GM12878 (cell line): Measurements from ENCODE around the gene COBLL1. TPM values are rescaled to one million over a fixed set of nuclear protein-coding genes. Genes with fewer than 3 reads are reported as not detected.

Source experiments
- HSF1 ChIP-seq: fragments of 150-350 bp; IDR thresholded peaks from 2 replicates; pipeline ENCODE4 v1.6.1; 2014; ENCODE audit warnings: mild to moderate bottlenecking, low read depth, low read length
- MLLT1 ChIP-seq: fragments of 450-650 bp; IDR thresholded peaks from 2 replicates; pipeline ENCODE4 v1.6.1; 2016; ENCODE audit warnings: mild to moderate bottlenecking
- NFYB ChIP-seq: IDR thresholded peaks from 2 replicates; pipeline ENCODE4 v1.6.1; 2011; ENCODE audit warnings: low read depth, mild to moderate bottlenecking, low read length, improper control_type of control experiment, moderate library complexity; ENCODE audit not compliant: insufficient read depth
- PAX5 ChIP-seq: IDR thresholded peaks from 2 replicates; pipeline ENCODE4 v1.6.1; 2011; ENCODE audit warnings: low read depth, low read length, borderline replicate concordance
- ZNF687 ChIP-seq: fragments of 450-650 bp; IDR thresholded peaks from 2 replicates; pipeline ENCODE4 v1.6.1; 2017; ENCODE audit warnings: mild to moderate bottlenecking, moderate library complexity
- polyA plus RNA-seq, 11 experiments: library from polyadenylated mRNA; depleted of rRNA in 4 of 11; unstranded in 6 of 11; stranded (reverse) in 5 of 11; fragments of >200 nt; fragmentation: Nextera tagmentation in 4 of 11; fragmentation: Illumina TruSeq in 1 of 11; extraction: Ambion mirVana in 4 of 11; extraction: Trizol in 1 of 11; gene quantifications; 1 replicate in 1 of 11; 2 replicates in 10 of 11; pipeline versions ENCODE4 v1.2.1 to v1.2.3, GENCODE V29; 2011 to 2016; ENCODE audit warnings: inconsistent platforms in 2 of 11, missing spikeins in 2 of 11, low read depth in 1 of 11
- total RNA-seq, 4 experiments: library from RNA; depleted of rRNA in 3 of 4; stranded (reverse); fragments of >200 nt in 3 of 4; fragmentation: Illumina TruSeq in 1 of 4; extraction: Trizol in 1 of 4; gene quantifications; 2 replicates each; pipeline versions ENCODE4 v1.2.1 to v1.2.3, GENCODE V29; 2013 to 2021
- TF ChIP-seq, protein P1 (sequence below): fragments of 450-650 bp; IDR thresholded peaks from 2 replicates; pipeline ENCODE4 v1.6.1; 2017; ENCODE audit warnings: mild to moderate bottlenecking, low read depth, inconsistent platforms; ENCODE audit not compliant: poor library complexity, severe bottlenecking

Gene COBLL1
- total and polyA plus RNA-seq, 10 of the 15 experiments (the other 5 are each of a cell fraction or from before 2014, with no cell fraction given) = 0.46 TPM; not detected in 9

GRCh38 chr2:164859251-164859818 lies 17.7 kb upstream of the COBLL1 start (continued):
- TF ChIP-seq NFYB = no peak
- TF ChIP-seq MLLT1 = no peak
- no peak for TF ChIP-seq ZNF687
- TF ChIP-seq, protein P1, sequence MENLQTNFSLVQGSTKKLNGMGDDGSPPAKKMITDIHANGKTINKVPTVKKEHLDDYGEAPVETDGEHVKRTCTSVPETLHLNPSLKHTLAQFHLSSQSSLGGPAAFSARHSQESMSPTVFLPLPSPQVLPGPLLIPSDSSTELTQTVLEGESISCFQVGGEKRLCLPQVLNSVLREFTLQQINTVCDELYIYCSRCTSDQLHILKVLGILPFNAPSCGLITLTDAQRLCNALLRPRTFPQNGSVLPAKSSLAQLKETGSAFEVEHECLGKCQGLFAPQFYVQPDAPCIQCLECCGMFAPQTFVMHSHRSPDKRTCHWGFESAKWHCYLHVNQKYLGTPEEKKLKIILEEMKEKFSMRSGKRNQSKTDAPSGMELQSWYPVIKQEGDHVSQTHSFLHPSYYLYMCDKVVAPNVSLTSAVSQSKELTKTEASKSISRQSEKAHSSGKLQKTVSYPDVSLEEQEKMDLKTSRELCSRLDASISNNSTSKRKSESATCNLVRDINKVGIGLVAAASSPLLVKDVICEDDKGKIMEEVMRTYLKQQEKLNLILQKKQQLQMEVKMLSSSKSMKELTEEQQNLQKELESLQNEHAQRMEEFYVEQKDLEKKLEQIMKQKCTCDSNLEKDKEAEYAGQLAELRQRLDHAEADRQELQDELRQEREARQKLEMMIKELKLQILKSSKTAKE = no peak
- no peak for TF ChIP-seq PAX5
- no peak for TF ChIP-seq HSF1
